ENCODE measurements around the gene ZSWIM5. TPM values are rescaled to one million over a fixed set of nuclear protein-coding genes. Genes with fewer than 3 reads are reported as not detected.

ZSWIM5 gene
- total and polyA plus RNA-seq, 9 of the 15 experiments (the other 6 are each of a cell fraction or from before 2014, with no cell fraction given) = under 0.01 to 0.07 (median 0.03) TPM; not detected in 3

GRCh38 chr1:45012639-45013278 lies 193.6 kb downstream of the ZSWIM5 start (continued):
- TF ChIP-seq SMARCC2 (IDR thresholded peaks at IDR 0.05; ENCODE audit: low read depth) (peak; percentile 92), ZNF3 (CRISPR knock-in tag; IDR thresholded peaks at IDR 0.05) (no peak), MGA (IDR thresholded peaks at IDR 0.05) (peak; percentile 86), CREB3L1 (IDR thresholded peaks at IDR 0.05; ENCODE audit: borderline replicate concordance, low read depth) (peak; percentile 74), ZNF766 (CRISPR knock-in tag; conservative IDR thresholded peaks at IDR 0.05) (peak; percentile 59; the same call in 1 of the 2 replicates), CCAR2 (IDR thresholded peaks at IDR 0.05; ENCODE audit: low read depth, low read length) (peak; percentile 57; the same call in 1 of the 2 replicates), VEZF1 (CRISPR knock-in tag; IDR thresholded peaks at IDR 0.05) (peak; percentile 90), CREBBP (IDR thresholded peaks at IDR 0.05; ENCODE audit: low read depth, low read length) (no peak)
